H1 (cell line): ENCODE data around the gene SF3B6. TPM values are rescaled to one million over a fixed set of nuclear protein-coding genes. Genes with fewer than 3 reads are reported as not detected.

Experiments used
- CREB1 ChIP-seq: IDR thresholded peaks from 2 replicates; pipeline ENCODE4 v1.6.1; 2012; ENCODE audit warnings: inconsistent platforms
- EZH2 ChIP-seq: fragments of 200-600 bp; sonication (generic); IDR thresholded peaks from 2 replicates; pipeline ENCODE4 v1.7.1; 2012; ENCODE audit warnings: low read depth, mild to moderate bottlenecking, moderate library complexity, low read length, inconsistent platforms; ENCODE audit not compliant: severe bottlenecking
- NRF1 ChIP-seq: IDR thresholded peaks from 2 replicates; pipeline ENCODE4 v1.6.1; 2011; ENCODE audit warnings: mild to moderate bottlenecking, low read depth, low read length, improper control_type of control experiment
- YY1 ChIP-seq: IDR thresholded peaks from 2 replicates; pipeline ENCODE4 v1.6.1; 2011; ENCODE audit warnings: low read depth, mild to moderate bottlenecking, low read length
- polyA plus RNA-seq, 7 experiments: library from polyadenylated mRNA; depleted of rRNA in 3 of 7; stranded (reverse) in 5 of 7; unstranded in 2 of 7; fragments of >200 nt in 5 of 7; fragments of 200-250 nt in 2 of 7; gene quantifications; 1 replicate in 5 of 7; 2 replicates in 1 of 7; 4 replicates in 1 of 7; pipeline versions ENCODE4 v1.2.1 to v1.2.3, GENCODE V29; 2011 to 2013; ENCODE audit warnings: missing spikeins in 2 of 7, mixed read lengths in 2 of 7
- total RNA-seq: library from RNA; stranded (reverse); fragmentation: NEBNext Ultra II Directional; extraction: Animal tissue kit (Norgen Biotek cat#: 25700); gene quantifications from 2 replicates; pipeline ENCODE4 v1.2.1, GENCODE V29; 2021
- TF ChIP-seq, protein P1 (sequence below): IDR thresholded peaks from 2 replicates; pipeline ENCODE4 v1.6.1; 2012; ENCODE audit warnings: low read length, inconsistent platforms
- TF ChIP-seq, protein P2 (sequence below): fragments of 300-600 bp; sonication (generic); IDR thresholded peaks from 2 replicates; pipeline ENCODE4 v1.7.1; 2012; ENCODE audit warnings: low read length, moderate library complexity, mild to moderate bottlenecking, inconsistent platforms; ENCODE audit not compliant: insufficient replicate concordance
- TF ChIP-seq, protein P3 (sequence below): IDR thresholded peaks from 2 replicates; pipeline ENCODE4 v1.6.1; 2011; ENCODE audit warnings: low read length, improper control_type of control experiment

The SF3B6 gene
- total and polyA plus RNA-seq, 2 of the 8 experiments (the other 6 are each of a cell fraction or from before 2014, with no cell fraction given) = 126 to 155 TPM

DNA sequence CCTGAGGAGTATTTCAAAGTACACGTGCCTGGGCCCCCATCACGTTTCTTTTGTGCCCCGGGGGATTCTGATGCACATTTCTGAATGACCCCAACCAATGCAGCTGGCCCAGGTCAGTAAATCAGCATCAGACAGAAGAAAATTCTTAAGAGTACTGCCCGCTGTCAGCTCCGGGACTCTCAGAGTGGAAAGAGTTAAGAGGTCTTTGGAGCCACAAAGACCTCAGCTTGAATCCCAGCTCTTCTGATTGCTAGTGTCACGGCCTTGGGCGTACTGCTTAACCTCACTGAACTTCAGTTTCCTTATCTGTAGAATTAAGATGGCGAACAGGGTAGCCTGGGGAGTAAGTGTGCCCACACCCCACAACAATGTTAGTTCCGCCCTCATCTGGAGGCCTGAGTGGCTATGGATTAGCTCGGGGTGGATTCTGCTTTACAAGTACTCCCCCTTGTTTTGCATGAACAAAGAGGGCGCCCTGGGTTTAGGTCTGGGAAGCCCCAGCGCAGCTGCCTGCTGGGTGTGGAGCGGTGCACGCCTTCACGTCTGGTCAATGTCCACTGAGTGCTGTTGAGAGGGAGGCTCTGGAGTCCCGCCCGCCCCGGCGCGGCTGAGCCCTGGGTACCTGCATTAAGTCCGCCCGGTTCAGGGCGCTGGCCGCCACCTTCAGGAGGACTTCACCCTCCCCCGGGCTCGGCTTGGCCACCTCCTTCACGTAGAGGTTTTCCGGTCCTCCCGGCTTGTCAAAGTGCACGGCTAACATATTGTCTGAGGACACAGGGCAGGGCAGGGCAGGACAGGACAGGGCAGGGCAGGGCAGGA is 7.7 kb upstream of the SF3B6 start (continued):
- TF ChIP-seq, protein P1, sequence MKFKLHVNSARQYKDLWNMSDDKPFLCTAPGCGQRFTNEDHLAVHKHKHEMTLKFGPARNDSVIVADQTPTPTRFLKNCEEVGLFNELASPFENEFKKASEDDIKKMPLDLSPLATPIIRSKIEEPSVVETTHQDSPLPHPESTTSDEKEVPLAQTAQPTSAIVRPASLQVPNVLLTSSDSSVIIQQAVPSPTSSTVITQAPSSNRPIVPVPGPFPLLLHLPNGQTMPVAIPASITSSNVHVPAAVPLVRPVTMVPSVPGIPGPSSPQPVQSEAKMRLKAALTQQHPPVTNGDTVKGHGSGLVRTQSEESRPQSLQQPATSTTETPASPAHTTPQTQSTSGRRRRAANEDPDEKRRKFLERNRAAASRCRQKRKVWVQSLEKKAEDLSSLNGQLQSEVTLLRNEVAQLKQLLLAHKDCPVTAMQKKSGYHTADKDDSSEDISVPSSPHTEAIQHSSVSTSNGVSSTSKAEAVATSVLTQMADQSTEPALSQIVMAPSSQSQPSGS = no peak
- TF ChIP-seq NRF1 (no peak), YY1 (peak; percentile 84), EZH2 (no peak), CREB1 (0 out of 2 replicates have a peak, but pooled peaks have one; percentile 26)
- TF ChIP-seq, protein P2, sequence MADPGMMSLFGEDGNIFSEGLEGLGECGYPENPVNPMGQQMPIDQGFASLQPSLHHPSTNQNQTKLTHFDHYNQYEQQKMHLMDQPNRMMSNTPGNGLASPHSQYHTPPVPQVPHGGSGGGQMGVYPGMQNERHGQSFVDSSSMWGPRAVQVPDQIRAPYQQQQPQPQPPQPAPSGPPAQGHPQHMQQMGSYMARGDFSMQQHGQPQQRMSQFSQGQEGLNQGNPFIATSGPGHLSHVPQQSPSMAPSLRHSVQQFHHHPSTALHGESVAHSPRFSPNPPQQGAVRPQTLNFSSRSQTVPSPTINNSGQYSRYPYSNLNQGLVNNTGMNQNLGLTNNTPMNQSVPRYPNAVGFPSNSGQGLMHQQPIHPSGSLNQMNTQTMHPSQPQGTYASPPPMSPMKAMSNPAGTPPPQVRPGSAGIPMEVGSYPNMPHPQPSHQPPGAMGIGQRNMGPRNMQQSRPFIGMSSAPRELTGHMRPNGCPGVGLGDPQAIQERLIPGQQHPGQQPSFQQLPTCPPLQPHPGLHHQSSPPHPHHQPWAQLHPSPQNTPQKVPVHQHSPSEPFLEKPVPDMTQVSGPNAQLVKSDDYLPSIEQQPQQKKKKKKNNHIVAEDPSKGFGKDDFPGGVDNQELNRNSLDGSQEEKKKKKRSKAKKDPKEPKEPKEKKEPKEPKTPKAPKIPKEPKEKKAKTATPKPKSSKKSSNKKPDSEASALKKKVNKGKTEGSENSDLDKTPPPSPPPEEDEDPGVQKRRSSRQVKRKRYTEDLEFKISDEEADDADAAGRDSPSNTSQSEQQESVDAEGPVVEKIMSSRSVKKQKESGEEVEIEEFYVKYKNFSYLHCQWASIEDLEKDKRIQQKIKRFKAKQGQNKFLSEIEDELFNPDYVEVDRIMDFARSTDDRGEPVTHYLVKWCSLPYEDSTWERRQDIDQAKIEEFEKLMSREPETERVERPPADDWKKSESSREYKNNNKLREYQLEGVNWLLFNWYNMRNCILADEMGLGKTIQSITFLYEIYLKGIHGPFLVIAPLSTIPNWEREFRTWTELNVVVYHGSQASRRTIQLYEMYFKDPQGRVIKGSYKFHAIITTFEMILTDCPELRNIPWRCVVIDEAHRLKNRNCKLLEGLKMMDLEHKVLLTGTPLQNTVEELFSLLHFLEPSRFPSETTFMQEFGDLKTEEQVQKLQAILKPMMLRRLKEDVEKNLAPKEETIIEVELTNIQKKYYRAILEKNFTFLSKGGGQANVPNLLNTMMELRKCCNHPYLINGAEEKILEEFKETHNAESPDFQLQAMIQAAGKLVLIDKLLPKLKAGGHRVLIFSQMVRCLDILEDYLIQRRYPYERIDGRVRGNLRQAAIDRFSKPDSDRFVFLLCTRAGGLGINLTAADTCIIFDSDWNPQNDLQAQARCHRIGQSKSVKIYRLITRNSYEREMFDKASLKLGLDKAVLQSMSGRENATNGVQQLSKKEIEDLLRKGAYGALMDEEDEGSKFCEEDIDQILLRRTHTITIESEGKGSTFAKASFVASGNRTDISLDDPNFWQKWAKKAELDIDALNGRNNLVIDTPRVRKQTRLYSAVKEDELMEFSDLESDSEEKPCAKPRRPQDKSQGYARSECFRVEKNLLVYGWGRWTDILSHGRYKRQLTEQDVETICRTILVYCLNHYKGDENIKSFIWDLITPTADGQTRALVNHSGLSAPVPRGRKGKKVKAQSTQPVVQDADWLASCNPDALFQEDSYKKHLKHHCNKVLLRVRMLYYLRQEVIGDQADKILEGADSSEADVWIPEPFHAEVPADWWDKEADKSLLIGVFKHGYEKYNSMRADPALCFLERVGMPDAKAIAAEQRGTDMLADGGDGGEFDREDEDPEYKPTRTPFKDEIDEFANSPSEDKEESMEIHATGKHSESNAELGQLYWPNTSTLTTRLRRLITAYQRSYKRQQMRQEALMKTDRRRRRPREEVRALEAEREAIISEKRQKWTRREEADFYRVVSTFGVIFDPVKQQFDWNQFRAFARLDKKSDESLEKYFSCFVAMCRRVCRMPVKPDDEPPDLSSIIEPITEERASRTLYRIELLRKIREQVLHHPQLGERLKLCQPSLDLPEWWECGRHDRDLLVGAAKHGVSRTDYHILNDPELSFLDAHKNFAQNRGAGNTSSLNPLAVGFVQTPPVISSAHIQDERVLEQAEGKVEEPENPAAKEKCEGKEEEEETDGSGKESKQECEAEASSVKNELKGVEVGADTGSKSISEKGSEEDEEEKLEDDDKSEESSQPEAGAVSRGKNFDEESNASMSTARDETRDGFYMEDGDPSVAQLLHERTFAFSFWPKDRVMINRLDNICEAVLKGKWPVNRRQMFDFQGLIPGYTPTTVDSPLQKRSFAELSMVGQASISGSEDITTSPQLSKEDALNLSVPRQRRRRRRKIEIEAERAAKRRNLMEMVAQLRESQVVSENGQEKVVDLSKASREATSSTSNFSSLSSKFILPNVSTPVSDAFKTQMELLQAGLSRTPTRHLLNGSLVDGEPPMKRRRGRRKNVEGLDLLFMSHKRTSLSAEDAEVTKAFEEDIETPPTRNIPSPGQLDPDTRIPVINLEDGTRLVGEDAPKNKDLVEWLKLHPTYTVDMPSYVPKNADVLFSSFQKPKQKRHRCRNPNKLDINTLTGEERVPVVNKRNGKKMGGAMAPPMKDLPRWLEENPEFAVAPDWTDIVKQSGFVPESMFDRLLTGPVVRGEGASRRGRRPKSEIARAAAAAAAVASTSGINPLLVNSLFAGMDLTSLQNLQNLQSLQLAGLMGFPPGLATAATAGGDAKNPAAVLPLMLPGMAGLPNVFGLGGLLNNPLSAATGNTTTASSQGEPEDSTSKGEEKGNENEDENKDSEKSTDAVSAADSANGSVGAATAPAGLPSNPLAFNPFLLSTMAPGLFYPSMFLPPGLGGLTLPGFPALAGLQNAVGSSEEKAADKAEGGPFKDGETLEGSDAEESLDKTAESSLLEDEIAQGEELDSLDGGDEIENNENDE = no peak
- TF ChIP-seq, protein P3, sequence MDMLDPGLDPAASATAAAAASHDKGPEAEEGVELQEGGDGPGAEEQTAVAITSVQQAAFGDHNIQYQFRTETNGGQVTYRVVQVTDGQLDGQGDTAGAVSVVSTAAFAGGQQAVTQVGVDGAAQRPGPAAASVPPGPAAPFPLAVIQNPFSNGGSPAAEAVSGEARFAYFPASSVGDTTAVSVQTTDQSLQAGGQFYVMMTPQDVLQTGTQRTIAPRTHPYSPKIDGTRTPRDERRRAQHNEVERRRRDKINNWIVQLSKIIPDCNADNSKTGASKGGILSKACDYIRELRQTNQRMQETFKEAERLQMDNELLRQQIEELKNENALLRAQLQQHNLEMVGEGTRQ = no peak
